ENCODE data around the gene ABHD14A. TPM values are rescaled to one million over a fixed set of nuclear protein-coding genes. Genes with fewer than 3 reads are reported as not detected.

The ABHD14A gene
- total RNA-seq, 4 donors from 2014 or later, result 4.3 to 14.2 (median 9.4) TPM

DNA sequence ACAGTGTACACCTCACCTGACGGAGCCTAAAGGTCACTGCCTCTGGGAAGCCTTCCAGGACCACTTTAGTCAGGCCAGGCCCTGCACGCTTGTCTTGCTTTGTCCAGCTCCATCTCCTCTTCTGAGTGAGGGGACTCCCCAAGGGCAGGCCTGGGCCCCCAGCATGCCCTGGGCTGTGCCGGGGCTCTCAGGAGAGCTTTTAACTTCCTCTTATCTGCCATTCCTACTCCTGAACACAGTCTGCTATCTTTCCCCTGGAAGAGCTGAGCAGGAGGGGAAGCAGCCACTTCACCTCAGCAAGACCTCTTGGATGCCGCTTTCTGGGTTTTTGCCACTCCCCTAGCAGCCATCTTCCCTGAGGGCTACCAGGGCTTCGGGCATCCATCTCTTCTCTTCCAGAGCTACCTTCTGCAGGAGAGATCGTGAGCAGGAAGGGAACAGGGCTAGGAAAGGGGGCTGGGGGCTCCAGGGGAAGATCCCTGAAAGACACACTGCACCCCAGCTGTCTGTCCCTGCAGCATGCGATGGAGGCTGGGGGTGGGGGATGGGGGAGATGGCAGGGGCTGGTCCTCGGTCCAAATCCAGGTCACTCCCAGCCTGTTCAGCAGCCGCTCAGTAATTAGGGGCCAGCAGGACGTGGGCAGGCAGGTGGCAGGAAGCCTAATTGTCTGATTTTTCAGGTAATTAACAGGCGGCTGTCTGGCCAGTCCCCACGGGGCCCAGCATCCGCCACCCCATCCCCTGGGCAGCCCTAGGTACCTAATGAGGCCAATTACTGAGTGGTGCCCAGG lies 40.8 kb downstream of the ABHD14A start:
- WGBS, 2 donors, result 77 to 85% methylated on average over 4 to 7 of the region's 13 CpGs
- DNase-seq, result no peak
- no peak overlapping the region for H3K27ac ChIP-seq
- TF ChIP-seq CTCF (IDR thresholded peaks at IDR 0.05), result no peak
- TF ChIP-seq POLR2A (IDR thresholded peaks at IDR 0.05), result no peak
- no peak overlapping the region for H3K4me3 ChIP-seq
- intact Hi-C loops (cut with DNase I), result no loop called here
- H3K27me3 ChIP-seq, result no peaks in the 10 kb centered on the region
- H3K4me1 ChIP-seq, result peaks cover 0 to 27% (median 2%) of the 10 kb centered on the region in 3 donors
- H3K36me3 ChIP-seq, result no peaks in the 10 kb centered on the region
- no peaks in the 10 kb centered on the region for H3K9me3 ChIP-seq

DNA sequence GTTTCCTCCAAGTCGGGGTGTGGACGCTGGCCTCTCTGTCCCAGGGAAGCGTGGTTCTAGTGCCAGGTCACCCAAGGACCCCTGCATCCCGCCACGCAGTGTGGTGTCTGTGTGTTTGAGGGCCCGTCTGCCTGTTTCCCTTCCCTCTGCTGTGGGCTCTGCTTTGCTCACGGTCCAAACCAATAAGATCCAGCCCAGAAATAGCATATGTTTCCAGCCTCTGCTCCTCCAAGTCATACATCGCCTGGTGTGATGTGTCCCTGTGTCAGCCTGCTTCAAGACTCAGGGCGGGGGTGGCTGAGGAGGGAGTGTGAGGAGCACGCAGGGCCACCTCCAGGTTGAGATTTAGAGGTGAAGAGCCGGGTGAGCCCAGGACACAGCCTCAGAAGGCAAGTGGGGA lies 42.7 kb downstream of the ABHD14A start:
- DNase-seq, result no peak
- Histone ChIP-seq H3K4me1 (peaks cover 0 to 44% (median 13%) of the 10 kb centered on the region in 3 donors), H3K27ac (peak overlapping the region in 2 of 4 donors; percentile 33 to 56), H3K4me3 (no peak overlapping the region), H3K36me3 (no peaks in the 10 kb centered on the region), H3K27me3 (no peaks in the 10 kb centered on the region), H3K9me3 (no peaks in the 10 kb centered on the region)
- 59 to 84% methylated on average over 4 to 7 of the region's 11 CpGs for WGBS, 2 donors
- TF ChIP-seq CTCF (IDR thresholded peaks at IDR 0.05) (no peak), POLR2A (IDR thresholded peaks at IDR 0.05) (no peak)
- intact Hi-C loops (cut with DNase I), result no loop called here

DNA sequence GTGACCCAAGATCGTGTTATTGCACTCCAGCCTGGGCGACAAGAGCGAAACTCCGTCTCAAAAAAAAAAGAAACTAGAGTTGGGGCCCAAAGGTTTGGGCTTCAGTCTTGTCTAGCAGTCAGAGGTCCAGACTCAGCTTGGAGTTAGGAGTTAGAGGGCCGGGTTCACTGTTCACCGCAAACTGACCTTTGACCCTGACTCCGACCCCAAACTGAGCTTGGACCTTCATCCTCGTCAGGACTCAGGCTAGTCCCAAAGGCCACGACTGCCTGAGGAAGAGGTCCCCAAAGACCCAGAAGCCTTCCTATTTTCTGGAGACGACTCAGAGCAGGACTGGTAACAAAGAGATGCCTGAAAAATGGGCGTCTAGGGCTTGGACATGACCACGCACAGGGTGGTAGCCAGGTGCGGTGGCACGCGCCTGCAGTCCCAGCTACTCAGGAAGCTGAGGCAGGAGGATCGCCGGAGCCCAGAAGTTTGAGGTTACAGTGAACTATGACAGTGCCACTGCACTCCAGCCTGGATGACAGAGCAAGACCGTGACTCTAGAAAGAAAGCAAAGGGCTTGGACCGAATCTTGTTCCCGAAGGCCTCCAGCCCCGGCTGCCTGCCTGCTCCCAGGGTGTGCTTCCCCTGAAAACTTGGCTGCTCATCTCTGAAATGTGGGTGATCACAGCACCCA lies 43.6 kb downstream of the ABHD14A start:
- peak overlapping the region in 3 of 4 donors; percentile 58 to 85 (median 71) for H3K27ac ChIP-seq

DNA sequence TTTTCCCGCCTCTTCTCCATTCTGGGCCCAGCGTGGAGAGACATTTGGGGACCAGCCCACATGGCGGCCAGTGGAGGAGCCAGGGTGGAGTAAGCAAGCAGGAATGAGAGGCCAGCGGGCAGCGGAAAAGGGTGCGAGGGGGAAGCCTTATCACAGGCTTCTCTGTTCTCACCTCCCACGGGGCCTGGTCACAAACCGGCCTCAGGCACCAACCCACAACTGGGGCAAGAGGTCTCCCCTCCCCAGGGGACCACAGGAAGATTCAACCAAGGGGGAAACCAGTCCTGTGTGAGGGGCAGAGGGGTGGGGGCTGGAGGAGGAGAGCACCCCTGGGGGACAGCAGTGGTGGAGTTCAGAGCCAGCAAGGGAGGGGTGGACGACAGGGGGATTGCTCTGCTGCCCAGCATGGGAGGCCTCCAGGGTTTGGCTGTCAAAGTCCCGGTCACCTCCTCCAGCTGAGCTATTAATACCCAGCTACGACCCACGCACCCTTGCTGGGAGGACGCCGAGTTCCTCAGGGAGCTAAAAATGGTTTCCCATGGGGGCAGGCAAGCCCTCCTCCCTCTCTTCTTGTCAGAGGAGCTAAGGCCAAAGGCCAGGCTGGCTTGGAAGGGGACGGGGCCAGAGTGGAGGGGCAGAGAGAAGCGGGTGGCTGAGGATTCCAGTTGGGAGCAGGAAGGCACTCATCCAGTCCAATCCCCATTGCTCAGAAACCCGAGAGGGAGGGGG lies 44.7 kb downstream of the ABHD14A start:
- Histone ChIP-seq H3K27ac (peak overlapping the region; percentile 13 to 85 (median 64)), H3K27me3 (no peaks in the 10 kb centered on the region), H3K36me3 (no peaks in the 10 kb centered on the region), H3K4me3 (no peak overlapping the region), H3K9me3 (no peaks in the 10 kb centered on the region), H3K4me1 (peaks cover 0 to 59% (median 16%) of the 10 kb centered on the region in 3 donors)
- TF ChIP-seq CTCF (IDR thresholded peaks at IDR 0.05) (no peak), POLR2A (IDR thresholded peaks at IDR 0.05) (no peak)
- DNase-seq, result no peak
- WGBS, 2 donors, result 81 to 89% methylated on average over 4 of the region's 17 CpGs
- intact Hi-C loops (cut with DNase I), result no loop called here

More for the DNA sequence above, 43.6 kb downstream of the ABHD14A start:
- intact Hi-C loops (cut with DNase I), result no loop called here
- H3K9me3 ChIP-seq, result no peaks in the 10 kb centered on the region
- H3K27me3 ChIP-seq, result no peaks in the 10 kb centered on the region
- TF ChIP-seq CTCF (IDR thresholded peaks at IDR 0.05) (no peak), POLR2A (IDR thresholded peaks at IDR 0.05) (no peak)
- H3K4me1 ChIP-seq, result peaks cover 0 to 52% (median 16%) of the 10 kb centered on the region in 3 donors
- H3K4me3 ChIP-seq, result no peak overlapping the region
- H3K36me3 ChIP-seq, result no peaks in the 10 kb centered on the region
- 83 to 89% methylated on average over 17 to 18 of the region's 21 CpGs for WGBS, 2 donors
- no peak for DNase-seq
